ENCODE measurements around the gene HELZ. TPM values are rescaled to one million over a fixed set of nuclear protein-coding genes. Genes with fewer than 3 reads are reported as not detected.

The HELZ gene
- total and polyA plus RNA-seq, 2 donors (not counting 3 experiments of a cell fraction or from before 2014, with no cell fraction given): 8.0 to 47.3 TPM

- ChIA-PET POLR2A (no interaction called here), CTCF (interaction anchor here (1.8 to 2.1 kb wide), 2 partner anchors 26 to 43 kb away, joined by 6 read pairs; no protein-coding TSS in a partner anchor)
- H3K9ac ChIP-seq (replicated peaks; ENCODE audit: extremely low read depth, insufficient read depth, low read length): no peak overlapping the region
- peaks cover 0 to 6% of the 10 kb centered on the region in 2 experiments for H3K36me3 ChIP-seq (ENCODE audit: control insufficient read depth in 2 of 2, extremely low read depth in 1 of 2, insufficient read depth in 2 of 2, low read length in 2 of 2)
- H3K27me3 ChIP-seq (ENCODE audit: control insufficient read depth in 2 of 2, insufficient read depth in 2 of 2, low read length in 2 of 2): no peaks in the 10 kb centered on the region
- TF ChIP-seq MYC (IDR thresholded peaks at IDR 0.05; ENCODE audit: low read depth, low read length) (no peak), POLR2AphosphoS5 (IDR thresholded peaks at IDR 0.05; ENCODE audit: insufficient read depth, low read depth, low read length) (no peak), EZH2 (IDR thresholded peaks at IDR 0.05; ENCODE audit: borderline replicate concordance, low read depth, low read length, severe bottlenecking) (no peak), MAX (IDR thresholded peaks at IDR 0.05; ENCODE audit: insufficient read depth, insufficient read length) (no peak), CTCF (IDR thresholded peaks at IDR 0.05; ENCODE audit: extremely low read depth in 1 of 2, insufficient read depth in 1 of 2, low read depth in 1 of 2, low read length in 2 of 2) (no peak), POLR2A (IDR thresholded peaks at IDR 0.05; ENCODE audit: low read depth, low read length) (no peak), GATA2 (IDR thresholded peaks at IDR 0.05; ENCODE audit: insufficient read depth, insufficient read length, low read depth, low read length) (no peak), JUN (IDR thresholded peaks at IDR 0.05; ENCODE audit: borderline replicate concordance, insufficient read depth, insufficient read length, low read depth) (no peak), FOS (IDR thresholded peaks at IDR 0.05; ENCODE audit: borderline replicate concordance, insufficient read depth, low read length) (no peak)
- H3K4me3 ChIP-seq (replicated peaks in 1 of 3; ENCODE audit: insufficient read depth in 1 of 3, low read depth in 1 of 3, low read length in 3 of 3): peak overlapping the region; percentile 92 to 98 (median 96)
- peaks cover 20% of the 10 kb centered on the region for H3K4me1 ChIP-seq (ENCODE audit: control insufficient read depth, extremely low read depth, insufficient read depth, low read length)
- DNase-seq (ENCODE audit: low read depth, low spot score) (peak; percentile 17), FAIRE-seq (no peak)
- peak overlapping the region; percentile 90 for H3K4me2 ChIP-seq (ENCODE audit: insufficient read depth, low read length)
- H3K9me3 ChIP-seq (replicated peaks; ENCODE audit: control insufficient read depth, insufficient read depth, low read length): no peaks in the 10 kb centered on the region
- H3K9me1 ChIP-seq (replicated peaks; ENCODE audit: control insufficient read depth, extremely low read depth, insufficient read depth, low read length): no peaks in the 10 kb centered on the region
- intact Hi-C loops (cut with micrococcal nuclease) (loop anchor here (5.0 kb wide), 2 partner anchors 46 to 121 kb away; partner anchors contain the start of gene PSMD12), dilution Hi-C loops (cut with MboI; ENCODE audit: extremely low pct_ligation_motif_present, low sequenced_read_pairs) (no loop called here)
- H4K20me1 ChIP-seq (replicated peaks; ENCODE audit: control insufficient read depth, extremely low read depth, insufficient read depth, low read length): no peaks in the 10 kb centered on the region
- no peak overlapping the region for H3K27ac ChIP-seq (ENCODE audit: insufficient read depth, low read depth, low read length)
- H2AFZ ChIP-seq (ENCODE audit: low read depth, low read length): peak overlapping the region; percentile 23
- H3K79me2 ChIP-seq (ENCODE audit: control insufficient read depth, insufficient read depth, low read length): peaks cover 34% of the 10 kb centered on the region
- BruUV-seq (replicated peaks): no TSS peak
Measured at GRCh38 chr17:67246403-67246652, 1.3 kb upstream of the HELZ start.
